GM19468 (cell line): ENCODE measurements around the gene REV1.

Experiments
- ATAC-seq: cut with Tn5 transposase; IDR thresholded peaks from one replicate; pipeline ENCODE4 v1.9.1; 2021; ENCODE audit warnings: mild to moderate bottlenecking, moderate library complexity, moderate number of reproducible peaks; ENCODE audit not compliant: unreplicated experiment; ENCODE audit errors: extremely low read depth

REV1 gene

GRCh38 chr2:99458529-99458928 lies 31.3 kb downstream of the REV1 start:
- ATAC-seq = no peak

GRCh38 chr2:99451686-99452085 lies 38.1 kb downstream of the REV1 start:
- no peak for ATAC-seq

GRCh38 chr2:99451280-99451679 lies 38.5 kb downstream of the REV1 start:
- no peak for ATAC-seq

GRCh38 chr2:99450199-99450598 lies 39.6 kb downstream of the REV1 start:
- no peak for ATAC-seq

- ATAC-seq = no peak
Measured at GRCh38 chr2:99448556-99448955, 41.3 kb downstream of the REV1 start.

- no peak for ATAC-seq
Measured at GRCh38 chr2:99445065-99445464, 44.8 kb downstream of the REV1 start.

GRCh38 chr2:99444222-99444621 lies 45.6 kb downstream of the REV1 start:
- no peak for ATAC-seq

GRCh38 chr2:99442837-99443236 lies 47.0 kb downstream of the REV1 start:
- no peak for ATAC-seq

GRCh38 chr2:99439971-99440505 lies 49.8 kb downstream of the REV1 start:
- ATAC-seq = no peak

GRCh38 chr2:99436874-99437273 lies 52.9 kb downstream of the REV1 start:
- no peak for ATAC-seq

GRCh38 chr2:99433340-99433739 lies 56.5 kb downstream of the REV1 start:
- no peak for ATAC-seq

GRCh38 chr2:99431587-99432275 lies 58.1 kb downstream of the REV1 start:
- ATAC-seq = no peak

GRCh38 chr2:99430614-99431291 lies 59.1 kb downstream of the REV1 start:
- no peak for ATAC-seq

GRCh38 chr2:99425022-99425421 lies 64.8 kb downstream of the REV1 start:
- no peak for ATAC-seq

GRCh38 chr2:99424371-99424770 lies 65.4 kb downstream of the REV1 start:
- ATAC-seq = no peak

- no peak for ATAC-seq
Measured at GRCh38 chr2:99422599-99422998, 67.2 kb downstream of the REV1 start.

- ATAC-seq = no peak
Measured at GRCh38 chr2:99421469-99421868, 68.3 kb downstream of the REV1 start.

- ATAC-seq = no peak
Measured at GRCh38 chr2:99420751-99421299, 69.0 kb downstream of the REV1 start.

GRCh38 chr2:99420031-99420430 lies 69.8 kb downstream of the REV1 start:
- no peak for ATAC-seq

GRCh38 chr2:99417396-99417795 lies 72.4 kb downstream of the REV1 start:
- ATAC-seq = no peak

- no peak for ATAC-seq
Measured at GRCh38 chr2:99414566-99414965, 75.3 kb downstream of the REV1 start.
